HG03460 (cell line): ENCODE results near the gene SPAG17.

ENCODE experiments used
- ATAC-seq: cut with Tn5 transposase; IDR thresholded peaks from one replicate; pipeline ENCODE4 v1.9.1; 2021; ENCODE audit not compliant: unreplicated experiment

The SPAG17 gene

DNA sequence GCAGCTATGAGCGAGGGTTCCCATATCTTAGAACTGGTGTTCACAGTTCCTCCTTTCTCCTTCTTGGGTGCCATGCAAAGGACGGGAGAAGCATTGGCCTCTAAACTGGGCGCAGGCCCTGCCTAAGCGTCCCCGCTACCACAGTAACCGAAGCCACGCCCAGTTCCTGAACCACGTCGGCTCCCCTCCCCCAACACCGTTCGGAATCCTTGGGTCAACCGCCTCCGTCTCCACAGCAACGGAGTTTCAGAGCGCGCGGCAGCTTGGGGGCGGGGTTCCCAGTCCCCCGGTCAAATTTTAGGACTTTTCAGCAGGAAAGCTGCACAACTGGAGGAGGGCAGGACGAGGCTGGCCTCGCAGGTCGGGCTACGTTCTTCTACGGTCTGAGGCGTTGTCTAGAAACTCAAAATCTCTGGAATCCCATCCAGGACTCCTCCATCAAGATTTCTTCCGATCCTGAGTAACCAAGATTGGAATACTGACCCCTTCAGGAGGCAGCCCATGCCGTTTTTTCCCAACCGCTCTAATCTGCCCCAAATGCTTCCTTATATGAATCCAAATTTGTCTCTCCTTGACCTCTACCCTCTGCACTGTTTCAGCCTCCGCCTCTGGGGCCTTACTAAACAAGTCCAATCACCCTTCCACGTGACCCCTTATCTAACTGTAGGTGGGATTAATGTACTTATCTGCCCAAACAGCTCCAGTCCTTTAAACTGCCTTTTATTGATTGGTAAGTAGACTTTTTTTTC is at the start of gene SPAG17:
Gene SPAG17 (minus strand): TSS at position 145 of the 749 bp plus-strand sequence. CDS start 71 bp downstream, at position 74.
- ATAC-seq = no peak

- ATAC-seq = no peak
These were observed 40.4 kb upstream of the SPAG17 start for GRCh38 chr1:118225471-118225870.

GRCh38 chr1:118223426-118223825 is 38.4 kb upstream of the SPAG17 start:
- ATAC-seq = no peak

GRCh38 chr1:118219438-118219837 is 34.4 kb upstream of the SPAG17 start:
- ATAC-seq = no peak

DNA sequence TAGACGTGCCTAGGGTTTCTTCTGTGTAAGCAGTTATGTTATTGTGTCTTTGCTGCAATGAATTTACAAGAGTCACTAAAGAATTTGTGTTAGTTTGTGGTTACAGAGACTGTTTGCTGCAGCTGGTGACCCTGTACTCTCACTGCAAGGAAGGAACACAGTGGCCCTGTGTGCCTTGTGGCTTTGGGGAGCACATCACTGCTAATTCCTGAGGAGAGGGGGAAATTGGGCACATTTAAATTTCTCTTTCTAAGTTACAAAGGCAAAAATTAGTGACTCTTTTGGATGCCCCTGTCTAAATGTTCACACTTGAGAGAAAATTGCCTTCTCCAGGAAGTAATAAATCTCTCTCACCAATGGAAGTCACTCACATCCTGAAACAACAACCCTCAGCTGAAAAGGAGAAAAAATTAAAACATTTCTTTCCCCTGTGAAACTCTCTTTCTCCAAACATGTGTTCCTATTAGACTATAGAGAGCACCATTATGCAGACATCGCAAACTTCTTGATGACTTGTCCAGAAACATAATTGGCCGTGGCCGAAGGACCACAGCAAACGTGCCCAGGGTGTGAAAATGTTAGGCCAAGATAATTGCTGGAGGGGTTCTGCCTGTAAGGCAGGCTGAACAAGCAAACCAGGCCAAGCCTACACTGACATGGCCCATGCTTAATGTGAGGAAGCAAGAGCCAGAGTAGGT is 32.3 kb upstream of the SPAG17 start:
- no peak for ATAC-seq

DNA sequence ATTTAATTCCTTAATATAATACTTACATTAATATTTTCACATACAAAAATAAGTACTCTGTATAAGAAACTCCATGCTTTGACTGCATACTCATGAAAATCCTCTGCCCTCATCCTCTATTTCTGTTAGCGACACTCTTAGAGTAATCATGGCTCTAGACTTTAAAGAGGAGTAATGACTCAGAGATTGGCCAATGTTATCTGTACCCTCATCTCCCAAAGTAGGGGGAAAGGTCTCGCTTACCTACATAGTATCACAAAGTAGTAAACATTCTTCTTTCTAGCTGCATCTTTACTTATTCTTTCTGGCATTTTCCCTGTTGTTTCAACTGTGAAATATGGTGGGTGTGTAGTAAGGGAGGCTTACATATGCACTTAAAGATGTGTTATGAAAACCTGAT is 29.8 kb upstream of the SPAG17 start:
- ATAC-seq = no peak

DNA sequence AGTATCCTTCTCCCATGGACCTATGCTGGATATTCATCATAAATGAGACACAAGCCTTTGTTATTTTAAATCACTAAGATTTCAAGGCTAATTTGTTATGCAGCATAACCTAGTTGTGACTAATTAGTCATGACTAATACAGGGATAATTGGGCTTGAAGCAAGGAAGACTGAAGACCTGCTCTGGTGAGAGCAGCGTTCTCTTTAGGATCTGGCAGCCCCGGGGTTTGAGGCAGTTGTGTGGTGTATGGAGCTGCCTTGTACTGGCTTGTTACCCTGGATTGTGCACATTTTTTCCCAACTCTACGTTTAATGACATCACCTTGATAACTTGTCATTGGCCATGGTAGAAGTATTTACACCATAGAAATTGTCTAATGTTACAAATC is 25.7 kb upstream of the SPAG17 start:
- ATAC-seq = no peak

DNA sequence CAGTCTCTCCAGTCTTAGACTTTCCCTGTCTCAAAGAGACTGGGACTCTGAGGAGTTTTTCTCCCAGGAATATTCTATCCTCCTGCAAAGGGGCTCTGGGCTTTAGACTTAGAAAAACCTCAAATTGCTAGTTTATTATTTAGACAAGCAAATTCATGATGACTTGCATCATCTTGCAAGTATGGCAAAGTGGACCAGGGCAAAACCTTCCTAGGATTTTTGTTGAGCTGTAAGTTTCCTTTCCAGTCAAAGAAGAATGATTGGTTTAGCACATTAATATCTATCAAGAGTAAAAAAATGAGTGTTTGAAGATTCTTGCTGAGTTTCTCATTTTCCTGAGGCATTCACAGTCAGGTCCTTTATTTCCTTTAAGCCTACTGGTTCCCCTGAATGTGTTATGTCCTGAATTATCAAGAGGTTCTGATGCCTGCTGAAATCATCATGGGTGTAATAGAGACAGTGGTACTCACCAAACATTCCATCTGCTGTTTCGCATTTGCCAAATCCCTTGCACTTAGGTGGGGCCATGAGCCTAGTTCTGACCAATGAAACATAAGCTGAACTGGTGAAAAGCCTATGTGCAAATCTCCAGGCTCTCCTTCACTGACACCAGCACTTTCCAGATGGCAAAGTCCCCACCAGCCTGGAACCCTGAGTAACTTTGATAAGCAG is 25.2 kb upstream of the SPAG17 start:
- no peak for ATAC-seq

- no peak for ATAC-seq
These were observed 24.6 kb upstream of the SPAG17 start for GRCh38 chr1:118209648-118210047.

GRCh38 chr1:118206966-118207365 is 21.9 kb upstream of the SPAG17 start:
- no peak for ATAC-seq

DNA sequence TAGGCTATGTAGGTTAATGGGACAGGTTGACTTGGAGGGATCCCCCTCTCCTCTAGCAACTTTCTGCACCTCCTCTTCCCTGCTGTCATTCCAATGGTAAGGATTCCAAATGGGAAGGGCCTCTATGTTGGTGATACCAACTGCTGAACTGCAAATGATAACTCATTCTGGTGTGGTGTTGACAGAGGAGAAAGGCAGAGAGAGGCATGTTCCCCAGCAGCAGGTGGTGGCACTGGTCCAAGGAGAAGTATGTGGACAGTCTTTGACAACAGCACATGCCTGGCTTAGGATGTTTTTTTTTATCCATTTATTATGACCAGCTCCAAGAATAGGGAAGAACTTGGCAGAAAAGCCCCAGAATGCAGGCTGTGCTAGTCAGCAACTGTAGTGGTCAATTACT is 19.6 kb upstream of the SPAG17 start:
- ATAC-seq = no peak

- no peak for ATAC-seq
These were observed 19.1 kb upstream of the SPAG17 start for GRCh38 chr1:118204105-118204504.

DNA sequence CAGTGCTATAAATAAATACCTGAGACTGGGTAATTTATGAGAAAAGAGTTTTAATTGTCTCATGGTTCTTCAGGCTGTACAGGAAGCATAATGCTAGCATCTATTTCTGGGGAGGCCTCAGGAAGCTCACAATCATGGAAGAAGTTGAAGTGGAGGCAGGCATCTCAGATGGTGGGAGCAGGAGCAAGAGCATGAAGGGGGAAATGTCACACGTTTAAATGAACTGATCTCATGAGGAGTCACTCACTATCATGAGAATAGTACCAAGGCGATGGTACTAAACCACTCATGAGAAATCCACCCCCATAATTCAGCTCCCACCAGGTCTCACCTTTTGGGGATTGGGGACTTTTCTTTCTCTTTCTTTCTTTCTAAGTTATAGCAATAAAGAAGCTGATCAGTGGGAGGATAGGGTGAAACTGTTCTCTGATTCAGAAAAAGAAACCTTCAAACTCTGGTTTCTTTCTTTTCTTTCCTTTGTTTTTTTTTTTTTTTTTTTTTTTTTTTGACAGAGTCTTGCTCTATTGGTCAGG is 17.1 kb upstream of the SPAG17 start:
- ATAC-seq = no peak

DNA sequence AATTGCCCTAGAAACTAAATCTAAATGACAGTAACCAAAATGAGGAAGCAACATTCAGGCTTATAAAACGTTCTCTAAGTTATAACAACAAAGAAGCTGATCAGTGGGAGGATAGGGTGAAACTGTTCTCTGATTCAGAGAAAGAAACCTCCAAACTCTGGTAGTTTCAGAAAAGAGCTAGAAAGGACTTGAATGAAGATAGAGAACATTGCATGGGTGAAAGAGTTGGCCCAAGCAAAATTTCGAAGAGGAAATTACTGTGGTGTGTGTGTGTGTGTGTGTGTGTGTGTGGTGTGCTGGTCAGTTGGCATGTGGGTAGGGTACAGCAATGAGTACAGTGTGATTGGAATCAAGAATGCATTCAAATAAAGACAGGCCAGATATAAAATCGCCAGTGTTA is 16.5 kb upstream of the SPAG17 start:
- no peak for ATAC-seq

DNA sequence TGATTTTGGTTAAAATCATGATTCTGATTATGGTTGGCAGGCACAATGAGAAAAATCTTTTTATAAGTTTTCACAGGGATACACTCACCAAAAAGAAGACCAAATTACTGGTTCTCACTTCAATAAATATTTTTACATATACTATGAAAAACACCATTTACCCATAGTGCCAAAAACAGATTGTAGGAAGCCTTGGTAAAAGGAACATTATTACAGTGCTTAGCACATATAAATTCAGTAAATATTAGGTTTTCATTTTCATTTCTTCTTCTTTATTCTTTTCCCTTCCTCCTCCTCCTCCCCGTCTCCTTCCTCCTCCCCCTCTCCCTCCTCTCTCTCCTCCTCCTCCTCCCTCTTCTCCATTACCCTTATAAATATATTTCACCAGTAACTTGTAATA is 15.8 kb upstream of the SPAG17 start:
- no peak for ATAC-seq

- no peak for ATAC-seq
These were observed 5.5 kb upstream of the SPAG17 start for GRCh38 chr1:118190561-118190960.

DNA sequence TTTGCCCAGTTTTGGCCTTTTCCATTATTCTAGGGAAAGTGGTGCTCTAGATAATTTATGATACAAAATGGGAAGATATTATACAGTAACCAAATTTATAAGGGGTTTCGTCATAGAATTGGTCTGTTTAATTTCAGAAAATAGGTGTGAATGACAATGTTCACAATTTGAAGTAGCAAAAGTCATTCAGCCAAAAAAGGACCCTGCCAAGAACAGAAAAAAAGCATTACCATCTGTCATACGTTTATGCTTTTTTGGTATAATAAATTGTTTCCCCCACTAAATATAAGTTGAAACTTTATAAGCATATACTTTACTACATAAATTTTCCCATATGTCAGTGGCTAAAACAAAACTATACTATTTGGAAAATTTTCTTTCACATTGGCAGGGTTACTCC is 4.5 kb upstream of the SPAG17 start:
- no peak for ATAC-seq

GRCh38 chr1:118188411-118188810 is 3.4 kb upstream of the SPAG17 start:
- ATAC-seq = no peak

DNA sequence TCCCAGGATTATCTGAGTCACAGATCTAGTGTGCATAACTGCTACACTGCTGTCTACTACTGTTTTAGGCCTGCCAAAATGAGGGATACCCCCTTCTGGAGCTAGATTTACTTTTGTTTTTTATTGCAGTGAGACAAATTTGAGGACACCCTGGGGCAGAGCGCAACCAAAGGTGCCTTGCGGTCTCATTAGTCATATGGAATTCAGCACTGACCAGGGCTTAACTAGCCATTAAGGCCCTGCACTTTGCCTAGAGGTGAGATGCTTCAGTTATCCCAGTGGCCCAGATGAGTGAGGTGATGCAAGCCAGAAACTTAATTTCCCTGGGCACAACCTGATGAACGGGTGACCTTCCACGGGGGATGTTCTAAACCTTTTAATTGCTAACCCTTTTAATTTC is 998 bp upstream of the SPAG17 start:
- ATAC-seq = no peak

GRCh38 chr1:118184739-118185083 is 317 bp downstream of the SPAG17 start:
- no peak for ATAC-seq

DNA sequence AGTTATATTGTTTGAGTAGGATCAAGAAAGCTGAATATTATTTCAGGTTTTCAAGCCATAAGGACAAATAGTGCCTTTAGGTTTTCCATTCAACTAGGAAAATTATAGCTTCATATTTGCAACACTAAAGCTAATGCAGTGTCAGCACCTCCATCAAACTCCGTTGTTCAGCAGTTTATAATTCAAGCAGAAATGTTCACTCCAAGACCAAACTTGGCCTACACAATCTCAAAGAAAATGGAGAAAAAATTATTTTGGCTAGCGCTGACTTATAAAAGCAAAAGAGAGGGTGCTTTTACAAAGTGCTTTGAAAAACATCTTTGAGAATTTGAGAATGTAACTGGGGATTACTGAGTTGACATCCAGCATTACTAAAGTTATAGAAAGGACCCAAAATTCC is 1.4 kb downstream of the SPAG17 start:
- ATAC-seq = no peak

GRCh38 chr1:118177998-118178397 is 7.0 kb downstream of the SPAG17 start:
- no peak for ATAC-seq
